MM.1S (cell line): ENCODE data around the gene CXCR1.

Experiments used
- CTCF ChIP-seq: fragments of 300-600 bp; sonication (generic); IDR thresholded peaks from 2 replicates; pipeline ENCODE4 v1.5.1; 2016; ENCODE audit warnings: antibody characterized with exemption, low read length, mixed read lengths
- EZH2 ChIP-seq: fragments of 300-600 bp; sonication (generic); optimal IDR thresholded peaks from 2 replicates; pipeline ENCODE3; 2017; ENCODE audit warnings: low read depth, mild to moderate bottlenecking, antibody characterized with exemption, low read length, mixed read lengths

GRCh38 chr2:218125626-218126080, 41.1 kb downstream of the CXCR1 start, which contains the start of gene CXCR2:
- TF ChIP-seq EZH2: no peak
- no peak for TF ChIP-seq CTCF
